GM19438 (cell line): ENCODE results near the gene RASAL2.
A peak's percentile ranks its signal among the peaks of the same experiment; 100 is the strongest.
"Not testable (repeated sequence)": the region's sequence is repeated elsewhere in the genome, so short reads cannot be mapped to it uniquely, and the experiment has no call there.

Experiments
- ATAC-seq: cut with Tn5 transposase; IDR thresholded peaks from one replicate; pipeline ENCODE4 v1.9.1; 2021; ENCODE audit warnings: low read depth; ENCODE audit not compliant: unreplicated experiment

Gene RASAL2

DNA sequence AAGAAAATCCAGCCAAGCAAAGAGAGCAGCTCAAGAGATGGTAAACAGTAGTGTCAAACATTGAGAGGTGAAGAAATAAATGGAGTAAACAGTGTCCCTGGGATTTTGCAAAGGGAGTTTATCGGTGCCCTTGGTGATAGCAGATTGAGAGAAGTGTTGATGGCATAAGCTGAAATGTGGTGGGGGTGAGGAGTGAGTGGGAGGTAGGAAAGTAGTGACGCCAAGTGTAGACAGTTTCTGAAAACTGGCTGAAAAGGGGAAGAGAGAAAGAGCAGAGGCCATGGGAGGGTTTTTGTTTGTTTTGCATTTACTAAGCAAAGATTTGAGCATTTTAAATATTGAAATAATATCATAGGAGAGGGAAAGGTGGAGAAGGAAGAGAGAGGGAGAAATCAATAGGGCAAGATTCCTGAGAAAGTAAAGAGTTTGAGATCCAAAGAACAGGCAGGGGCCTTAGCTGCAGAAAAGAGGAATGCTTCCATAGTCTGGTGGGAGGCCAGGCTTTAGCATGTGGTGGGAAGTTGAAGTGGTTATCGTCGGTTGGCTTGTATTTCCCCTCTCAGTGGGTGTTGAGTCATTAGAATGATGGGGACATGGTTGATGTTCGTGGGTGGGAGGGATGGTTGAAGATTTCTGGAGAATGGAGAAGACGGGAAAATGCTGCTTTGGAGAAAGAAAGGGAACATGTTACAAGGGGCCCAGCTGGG lies 26.8 kb upstream of the RASAL2 start:
- ATAC-seq: peak; percentile 95

GRCh38 chr1:178071811-178072210 lies 22.1 kb upstream of the RASAL2 start:
- ATAC-seq: no peak

GRCh38 chr1:178072326-178072725 lies 21.6 kb upstream of the RASAL2 start:
- no peak for ATAC-seq

GRCh38 chr1:178075333-178075732 lies 18.6 kb upstream of the RASAL2 start:
- no peak for ATAC-seq

- no peak for ATAC-seq
Measured at GRCh38 chr1:178076607-178077006, 17.3 kb upstream of the RASAL2 start.

DNA sequence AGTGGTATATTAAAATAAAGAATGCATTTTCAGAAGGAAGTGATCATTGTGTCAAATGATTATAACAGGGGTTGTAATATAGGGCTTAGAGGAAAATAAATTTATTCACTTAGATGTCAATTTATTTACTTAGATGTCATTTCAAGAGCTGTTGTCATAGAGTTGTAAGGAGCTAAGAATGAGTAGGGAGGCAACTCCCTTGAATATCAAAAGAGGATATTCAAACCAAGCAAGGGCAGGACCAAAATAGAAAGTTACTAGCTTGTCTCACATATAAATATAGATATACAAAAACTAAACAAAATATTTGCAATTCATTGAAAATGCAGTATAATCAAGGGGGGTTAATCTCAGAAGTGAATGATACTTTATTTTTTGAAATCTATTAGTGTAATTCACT lies 16.0 kb upstream of the RASAL2 start:
- ATAC-seq: no peak

DNA sequence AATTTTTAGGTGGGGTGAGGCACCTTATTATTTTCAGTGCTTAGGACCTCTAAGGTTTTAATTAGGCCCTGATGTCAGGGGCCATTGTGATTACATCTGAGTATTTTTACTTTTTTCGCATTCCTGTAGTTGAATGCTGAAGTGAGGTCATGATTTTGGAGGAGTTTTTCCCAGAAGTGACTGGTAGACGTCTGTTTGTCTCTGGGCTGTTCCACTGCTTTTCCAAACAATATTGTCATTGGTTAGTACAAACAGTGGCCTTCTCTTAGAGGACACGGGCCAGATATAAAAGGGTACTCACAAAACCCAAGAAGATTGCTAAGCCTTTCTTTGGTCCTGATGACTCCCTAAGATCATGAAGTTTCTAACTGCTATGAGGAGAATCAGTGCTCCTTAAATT lies 7.6 kb upstream of the RASAL2 start:
- ATAC-seq: no peak

DNA sequence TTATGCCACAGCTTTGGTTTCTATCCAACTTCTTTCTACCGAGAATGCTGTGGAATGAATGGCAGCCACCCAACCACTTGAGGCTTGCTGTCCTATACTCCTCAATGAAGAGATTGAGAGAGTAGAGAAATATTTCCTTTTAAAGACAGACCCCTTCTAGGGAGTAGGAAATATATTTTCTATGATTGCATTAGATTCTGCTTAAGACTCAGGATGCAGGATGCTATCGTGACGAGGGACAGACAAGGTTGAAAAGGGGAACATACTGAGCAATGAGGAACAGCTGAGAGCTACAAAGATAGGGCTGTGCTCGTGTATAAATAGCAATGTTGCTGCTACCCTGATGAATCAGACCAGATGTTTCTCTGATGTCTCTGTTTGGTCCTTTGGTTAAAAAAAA lies 7.1 kb upstream of the RASAL2 start:
- ATAC-seq: no peak

GRCh38 chr1:178088651-178089050 lies 5.3 kb upstream of the RASAL2 start:
- ATAC-seq: no peak

- not testable (repeated sequence) for ATAC-seq
Measured at GRCh38 chr1:178091454-178091853, 2.5 kb upstream of the RASAL2 start.

- ATAC-seq: no peak
Measured at GRCh38 chr1:178091986-178092745, 1.7 kb upstream of the RASAL2 start.

DNA sequence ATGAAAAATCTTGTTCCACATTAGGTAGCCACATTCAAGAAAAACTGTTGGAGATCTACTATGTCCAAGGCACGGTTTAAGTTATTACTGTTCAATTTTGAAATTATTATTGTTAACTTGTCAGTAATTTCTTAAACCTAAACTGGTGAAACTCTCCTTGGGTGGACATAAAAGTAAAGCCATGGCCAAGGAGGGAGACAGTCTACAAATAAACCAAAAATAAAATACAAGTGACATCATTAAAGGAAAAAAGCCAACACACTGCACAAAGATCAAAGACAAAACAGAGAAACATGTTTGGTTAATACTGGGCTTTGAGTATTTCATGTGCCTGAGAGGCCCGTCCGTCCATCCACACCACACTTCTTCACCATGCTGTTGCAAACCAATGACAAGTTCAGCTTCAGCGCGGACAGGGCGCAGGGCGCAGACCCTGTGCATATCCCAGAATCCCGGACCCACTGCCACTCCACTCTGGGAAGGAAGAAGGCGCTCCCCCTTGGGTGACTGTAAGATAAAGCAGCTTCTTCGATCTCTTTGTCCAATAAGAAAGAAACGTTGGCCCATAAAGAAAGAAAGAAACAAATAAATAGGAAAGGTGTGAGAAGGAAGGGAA lies 918 bp upstream of the RASAL2 start:
- no peak for ATAC-seq

DNA sequence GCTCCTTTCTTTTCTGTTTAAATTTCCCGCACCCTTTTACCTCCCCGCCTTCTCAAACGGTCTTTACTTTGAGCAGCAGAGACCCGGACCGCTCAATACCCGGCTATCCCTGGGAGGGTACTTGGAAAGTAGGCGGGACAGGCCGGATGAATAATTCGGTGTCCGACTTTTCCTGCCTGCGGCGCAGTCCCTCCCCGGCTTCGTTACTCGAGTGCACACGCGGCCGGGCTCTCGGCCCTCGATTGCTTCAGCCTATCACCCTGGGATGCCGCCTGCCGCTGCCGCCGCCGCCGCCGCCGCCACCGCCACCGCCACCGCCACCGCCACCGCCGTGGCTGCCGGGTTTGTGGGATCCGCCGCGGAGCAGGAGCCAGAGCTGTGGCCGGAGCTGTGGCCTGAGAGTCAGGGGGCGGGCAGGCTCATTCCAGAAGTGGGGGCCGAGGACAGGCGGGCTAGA lies 382 bp upstream of the RASAL2 start:
- ATAC-seq: peak; percentile 94

DNA sequence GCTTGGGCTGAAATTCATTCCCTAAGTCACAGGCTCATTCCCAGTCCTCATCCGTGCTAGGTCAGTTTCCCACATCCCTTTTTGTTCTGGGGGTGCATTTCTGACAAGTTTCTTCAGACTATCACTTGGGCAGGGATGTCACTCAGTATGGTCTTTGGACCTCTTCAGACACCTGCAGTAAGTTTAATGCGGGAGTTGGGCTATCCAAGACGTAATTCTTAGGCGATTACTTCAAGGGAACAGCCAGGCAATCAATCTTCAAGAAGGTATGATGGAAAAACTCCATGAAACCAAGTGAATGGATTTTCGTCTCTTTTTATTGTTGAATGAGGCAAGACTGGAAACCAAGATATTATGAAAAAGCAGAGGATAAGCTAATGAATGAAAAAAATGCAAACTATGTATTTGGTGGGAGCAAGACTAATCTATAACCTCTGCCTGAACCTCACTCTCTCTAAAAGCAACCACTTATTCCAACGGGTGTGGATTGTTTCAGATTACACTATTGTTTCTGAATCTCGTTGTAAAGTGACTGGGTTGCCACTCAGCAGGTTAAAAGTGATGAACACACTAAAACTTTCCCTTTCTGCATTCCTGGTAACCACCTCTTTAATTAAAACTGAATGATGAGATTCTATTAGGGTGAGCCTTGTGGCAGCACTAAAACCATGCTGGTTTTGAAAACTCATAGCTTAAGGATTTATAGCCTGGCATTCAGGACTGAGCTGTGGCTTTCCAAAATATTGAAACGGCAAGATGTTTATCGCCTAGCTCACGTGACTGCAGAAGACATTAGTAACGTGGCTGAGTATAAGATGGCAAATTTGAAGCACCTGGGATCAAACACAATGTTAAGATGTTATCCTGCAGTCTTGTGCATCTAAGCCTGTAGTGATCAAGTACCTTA lies 1.1 kb downstream of the RASAL2 start:
- ATAC-seq: no peak

- ATAC-seq: no peak
Measured at GRCh38 chr1:178096421-178096820, 2.5 kb downstream of the RASAL2 start.

- no peak for ATAC-seq
Measured at GRCh38 chr1:178098262-178098661, 4.4 kb downstream of the RASAL2 start.

DNA sequence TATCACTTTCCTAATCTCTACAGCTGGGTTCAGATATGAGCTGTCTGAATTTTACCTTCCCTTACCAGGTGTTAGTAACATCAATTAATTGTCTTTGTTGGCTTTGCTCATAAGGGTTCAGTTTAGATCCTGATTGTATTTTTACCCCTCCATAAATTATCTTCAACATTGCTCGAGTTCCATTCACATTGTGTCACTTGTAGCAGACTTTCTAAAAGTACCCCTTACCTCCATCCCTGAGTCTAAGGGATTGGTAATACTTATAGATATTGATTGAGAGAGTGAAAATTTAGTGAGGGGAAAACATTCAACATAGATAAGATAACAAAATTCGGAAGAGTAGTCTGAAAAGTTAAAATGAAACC lies 7.3 kb downstream of the RASAL2 start:
- ATAC-seq: no peak

DNA sequence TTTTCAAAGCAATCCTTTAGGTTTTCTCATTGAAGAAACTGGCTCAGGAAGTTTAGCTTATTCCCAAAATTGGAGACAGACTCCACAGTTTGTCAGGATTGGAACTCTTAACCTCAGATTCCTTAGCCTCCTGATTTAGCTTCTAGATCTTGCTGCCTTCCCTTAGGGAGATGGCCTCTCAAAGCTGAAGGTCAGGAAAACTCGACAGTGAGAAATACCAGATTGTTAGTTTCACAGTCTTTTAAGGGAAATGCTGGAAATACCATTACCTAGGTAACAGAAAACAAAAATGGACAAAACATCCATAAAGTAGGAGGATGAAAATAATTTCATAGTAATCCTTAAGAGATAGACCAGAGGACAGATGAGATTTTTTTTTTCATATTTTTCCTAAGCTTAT lies 7.8 kb downstream of the RASAL2 start:
- ATAC-seq: no peak

GRCh38 chr1:178102218-178102617 lies 8.3 kb downstream of the RASAL2 start:
- no peak for ATAC-seq

DNA sequence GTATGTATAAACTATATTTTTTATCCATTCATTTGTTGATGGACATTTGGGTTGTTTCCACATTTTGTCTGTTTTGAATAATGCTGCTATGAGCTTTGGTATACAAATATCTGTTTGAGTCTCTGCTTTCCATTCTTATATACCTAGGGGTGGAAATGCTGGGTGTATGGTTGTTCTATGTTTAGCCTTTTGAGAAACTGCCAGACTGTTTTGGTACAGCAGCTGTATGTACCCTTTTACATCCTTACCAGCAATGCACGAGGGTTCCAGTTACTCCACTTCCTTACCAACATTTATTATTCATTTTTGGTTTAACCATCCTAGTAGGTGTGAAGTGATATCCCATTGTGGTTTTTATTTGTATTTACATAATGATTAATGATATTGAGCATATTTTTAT lies 13.9 kb downstream of the RASAL2 start:
- ATAC-seq: no peak
